Measurements from ENCODE around the gene MTCH2. TPM values are rescaled to one million over a fixed set of nuclear protein-coding genes. Genes with fewer than 3 reads are reported as not detected.
"Not testable (repeated sequence)": the region's sequence is repeated elsewhere in the genome, so short reads cannot be mapped to it uniquely, and the experiment has no call there.

The MTCH2 gene
- total RNA-seq, 1 experiment from 2014 or later, result 230 TPM

DNA sequence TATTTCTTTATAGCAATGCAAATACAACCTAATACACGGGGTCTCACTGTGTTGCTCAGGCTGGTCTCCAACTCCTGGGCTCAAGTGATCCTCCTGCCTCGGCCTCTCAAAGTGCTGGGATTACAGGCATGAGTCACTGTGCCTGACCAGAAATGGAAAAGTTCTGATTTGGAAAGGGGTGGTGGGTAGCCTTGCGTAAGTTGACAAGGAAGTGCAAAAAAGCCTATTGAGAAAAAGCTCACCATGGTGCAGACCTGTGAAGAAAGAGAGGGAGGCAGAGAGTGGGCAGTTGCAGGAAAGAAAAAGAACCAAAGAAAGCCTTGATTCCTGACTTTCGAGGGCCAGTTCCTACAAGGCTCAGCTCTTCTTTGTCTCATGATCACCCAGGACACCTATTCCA, 45.8 kb upstream of the MTCH2 start:
- H3K27me3 ChIP-seq (ENCODE audit: control insufficient read depth, insufficient read depth, low read length), result no peaks in the 10 kb centered on the region
- ChIA-PET CTCF (no interaction called here), POLR2A (interaction anchor here (0.6 kb wide), 1 partner anchor 244 kb away, joined by 3 read pairs; no protein-coding TSS in a partner anchor)
- intact Hi-C loops (cut with micrococcal nuclease; ENCODE audit: unreplicated experiment), result no loop called here
- ATAC-seq (no peak), DNase-seq (ENCODE audit: low read depth, low spot score) (no peak)
- in situ Hi-C loops (cut with HindIII; ENCODE audit: low pct_unique_long_range_greater_than_20kb, low sequenced_read_pairs), result no loop called here
- H3K9me3 ChIP-seq (ENCODE audit: control insufficient read depth, insufficient read depth, low read depth, low read length), result no peaks in the 10 kb centered on the region
- H3K27ac ChIP-seq (ENCODE audit: low read length), result no peak overlapping the region
- TF ChIP-seq TCF7L2 (IDR thresholded peaks at IDR 0.05; ENCODE audit: low read depth, low read length), result no peak
- TF ChIP-seq CTCF (IDR thresholded peaks at IDR 0.05), result no peak
- no peak for TF ChIP-seq REST (IDR thresholded peaks at IDR 0.05; ENCODE audit: insufficient read depth in 1 of 2, low read depth in 2 of 2, low read length in 1 of 2)
- TF ChIP-seq POLR2AphosphoS5 (IDR thresholded peaks at IDR 0.05; ENCODE audit: low read depth, low read length), result no peak
- TF ChIP-seq SIN3A (IDR thresholded peaks at IDR 0.05; ENCODE audit: borderline replicate concordance, insufficient read depth, low read depth, low read length), result no peak
- H3K4me1 ChIP-seq (ENCODE audit: control insufficient read depth, insufficient read depth, low read length), result no peaks in the 10 kb centered on the region
- H3K4me3 ChIP-seq (ENCODE audit: low read depth in 2 of 2, low read length in 2 of 2), result no peak overlapping the region
- no TSS peak for BruUV-seq (replicated peaks)
- no peaks in the 10 kb centered on the region for H3K36me3 ChIP-seq (ENCODE audit: control insufficient read depth, insufficient read depth, low read length)

- POLR2A ChIA-PET, result interaction anchor here (0.7 kb wide), 1 partner anchor 109 kb away, joined by 7 read pairs; no protein-coding TSS in a partner anchor
- in situ Hi-C loops (cut with HindIII; ENCODE audit: low pct_unique_long_range_greater_than_20kb, low sequenced_read_pairs); CTCF ChIA-PET; H3K27ac ChIP-seq (ENCODE audit: low read length); H3K9me3 ChIP-seq (ENCODE audit: control insufficient read depth, insufficient read depth, low read depth, low read length); H3K4me1 ChIP-seq (ENCODE audit: control insufficient read depth, insufficient read depth, low read length); H3K27me3 ChIP-seq (ENCODE audit: control insufficient read depth, insufficient read depth, low read length); DNase-seq (ENCODE audit: low read depth, low spot score); ATAC-seq; H3K4me3 ChIP-seq (ENCODE audit: low read depth in 2 of 2, low read length in 2 of 2); H3K36me3 ChIP-seq (ENCODE audit: control insufficient read depth, insufficient read depth, low read length); intact Hi-C loops (cut with micrococcal nuclease; ENCODE audit: unreplicated experiment); BruUV-seq (replicated peaks): not testable (repeated sequence)
Measured at GRCh38 chr11:47686704-47687103, 44.3 kb upstream of the MTCH2 start.

GRCh38 chr11:47686151-47686550, 43.8 kb upstream of the MTCH2 start:
- in situ Hi-C loops (cut with HindIII; ENCODE audit: low pct_unique_long_range_greater_than_20kb, low sequenced_read_pairs), result no loop called here
- no TSS peak for BruUV-seq (replicated peaks)
- H3K27ac ChIP-seq (ENCODE audit: low read length), result no peak overlapping the region

More at GRCh38 chr11:47686151-47686550, 43.8 kb upstream of the MTCH2 start:
- H3K9me3 ChIP-seq (ENCODE audit: control insufficient read depth, insufficient read depth, low read depth, low read length), result no peaks in the 10 kb centered on the region
- no peak for DNase-seq (ENCODE audit: low read depth, low spot score)
- intact Hi-C loops (cut with micrococcal nuclease; ENCODE audit: unreplicated experiment), result no loop called here
- no peak for ATAC-seq
- no peaks in the 10 kb centered on the region for H3K27me3 ChIP-seq (ENCODE audit: control insufficient read depth, insufficient read depth, low read length)
- CTCF ChIA-PET, result no interaction called here
- no peak overlapping the region for H3K4me3 ChIP-seq (ENCODE audit: low read depth in 2 of 2, low read length in 2 of 2)
- TF ChIP-seq CTCF (IDR thresholded peaks at IDR 0.05) (no peak), TCF7L2 (IDR thresholded peaks at IDR 0.05; ENCODE audit: low read depth, low read length) (no peak), POLR2AphosphoS5 (IDR thresholded peaks at IDR 0.05; ENCODE audit: low read depth, low read length) (no peak), SIN3A (IDR thresholded peaks at IDR 0.05; ENCODE audit: borderline replicate concordance, insufficient read depth, low read depth, low read length) (no peak), REST (IDR thresholded peaks at IDR 0.05; ENCODE audit: insufficient read depth in 1 of 2, low read depth in 2 of 2, low read length in 1 of 2) (no peak)
- H3K36me3 ChIP-seq (ENCODE audit: control insufficient read depth, insufficient read depth, low read length), result no peaks in the 10 kb centered on the region
- no peaks in the 10 kb centered on the region for H3K4me1 ChIP-seq (ENCODE audit: control insufficient read depth, insufficient read depth, low read length)
- POLR2A ChIA-PET, result interaction anchor here (0.7 kb wide), 1 partner anchor 439 kb away, joined by 8 read pairs; no protein-coding TSS in a partner anchor

Measured in Panc1 (cell line).